ENCODE results near the gene SPARCL1. TPM values are rescaled to one million over a fixed set of nuclear protein-coding genes. Genes with fewer than 3 reads are reported as not detected.

SPARCL1 gene
- total RNA-seq, 4 donors from 2014 or later: 438 to 1,726 (median 559) TPM

GRCh38 chr4:87553182-87553581, 24.0 kb upstream of the SPARCL1 start:
- DNase-seq (ENCODE audit: low spot score): no peak
- no peak for ATAC-seq (ENCODE audit: low FRiP score)
- no peak for TF ChIP-seq CTCF (IDR thresholded peaks at IDR 0.05)

GRCh38 chr4:87551361-87551760, 22.2 kb upstream of the SPARCL1 start:
- DNase-seq (ENCODE audit: low spot score) (no peak), ATAC-seq (ENCODE audit: low FRiP score) (no peak)
- no peak for TF ChIP-seq CTCF (IDR thresholded peaks at IDR 0.05)

GRCh38 chr4:87547016-87547708, 18.0 kb upstream of the SPARCL1 start:
- ATAC-seq (ENCODE audit: low FRiP score): no peak
- DNase-seq (ENCODE audit: low spot score): no peak
- TF ChIP-seq CTCF (IDR thresholded peaks at IDR 0.05): no peak

- DNase-seq (ENCODE audit: low spot score) (no peak), ATAC-seq (ENCODE audit: low FRiP score) (no peak)
- TF ChIP-seq CTCF (IDR thresholded peaks at IDR 0.05): no peak
Observed at GRCh38 chr4:87545052-87545451, 15.9 kb upstream of the SPARCL1 start.

GRCh38 chr4:87543835-87544461, 14.8 kb upstream of the SPARCL1 start:
- TF ChIP-seq CTCF (IDR thresholded peaks at IDR 0.05): peak in 1 of 3 donors; percentile 60
- DNase-seq (ENCODE audit: low spot score): no peak
- ATAC-seq (ENCODE audit: low FRiP score): peak; percentile 80

- ATAC-seq (ENCODE audit: low FRiP score) (no peak), DNase-seq (ENCODE audit: low spot score) (no peak)
Observed at GRCh38 chr4:87542734-87543312, 13.6 kb upstream of the SPARCL1 start.

More at GRCh38 chr4:87542734-87543312, 13.6 kb upstream of the SPARCL1 start:
- no peak for TF ChIP-seq CTCF (IDR thresholded peaks at IDR 0.05)
